ENCODE results near the gene MUC5B.
A peak's percentile ranks its signal among the peaks of the same experiment; 100 is the strongest.
"Not testable (repeated sequence)": the region's sequence is repeated elsewhere in the genome, so short reads cannot be mapped to it uniquely, and the experiment has no call there.

The MUC5B gene, protein sequence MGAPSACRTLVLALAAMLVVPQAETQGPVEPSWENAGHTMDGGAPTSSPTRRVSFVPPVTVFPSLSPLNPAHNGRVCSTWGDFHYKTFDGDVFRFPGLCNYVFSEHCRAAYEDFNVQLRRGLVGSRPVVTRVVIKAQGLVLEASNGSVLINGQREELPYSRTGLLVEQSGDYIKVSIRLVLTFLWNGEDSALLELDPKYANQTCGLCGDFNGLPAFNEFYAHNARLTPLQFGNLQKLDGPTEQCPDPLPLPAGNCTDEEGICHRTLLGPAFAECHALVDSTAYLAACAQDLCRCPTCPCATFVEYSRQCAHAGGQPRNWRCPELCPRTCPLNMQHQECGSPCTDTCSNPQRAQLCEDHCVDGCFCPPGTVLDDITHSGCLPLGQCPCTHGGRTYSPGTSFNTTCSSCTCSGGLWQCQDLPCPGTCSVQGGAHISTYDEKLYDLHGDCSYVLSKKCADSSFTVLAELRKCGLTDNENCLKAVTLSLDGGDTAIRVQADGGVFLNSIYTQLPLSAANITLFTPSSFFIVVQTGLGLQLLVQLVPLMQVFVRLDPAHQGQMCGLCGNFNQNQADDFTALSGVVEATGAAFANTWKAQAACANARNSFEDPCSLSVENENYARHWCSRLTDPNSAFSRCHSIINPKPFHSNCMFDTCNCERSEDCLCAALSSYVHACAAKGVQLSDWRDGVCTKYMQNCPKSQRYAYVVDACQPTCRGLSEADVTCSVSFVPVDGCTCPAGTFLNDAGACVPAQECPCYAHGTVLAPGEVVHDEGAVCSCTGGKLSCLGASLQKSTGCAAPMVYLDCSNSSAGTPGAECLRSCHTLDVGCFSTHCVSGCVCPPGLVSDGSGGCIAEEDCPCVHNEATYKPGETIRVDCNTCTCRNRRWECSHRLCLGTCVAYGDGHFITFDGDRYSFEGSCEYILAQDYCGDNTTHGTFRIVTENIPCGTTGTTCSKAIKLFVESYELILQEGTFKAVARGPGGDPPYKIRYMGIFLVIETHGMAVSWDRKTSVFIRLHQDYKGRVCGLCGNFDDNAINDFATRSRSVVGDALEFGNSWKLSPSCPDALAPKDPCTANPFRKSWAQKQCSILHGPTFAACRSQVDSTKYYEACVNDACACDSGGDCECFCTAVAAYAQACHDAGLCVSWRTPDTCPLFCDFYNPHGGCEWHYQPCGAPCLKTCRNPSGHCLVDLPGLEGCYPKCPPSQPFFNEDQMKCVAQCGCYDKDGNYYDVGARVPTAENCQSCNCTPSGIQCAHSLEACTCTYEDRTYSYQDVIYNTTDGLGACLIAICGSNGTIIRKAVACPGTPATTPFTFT (N-terminal part only)

DNA sequence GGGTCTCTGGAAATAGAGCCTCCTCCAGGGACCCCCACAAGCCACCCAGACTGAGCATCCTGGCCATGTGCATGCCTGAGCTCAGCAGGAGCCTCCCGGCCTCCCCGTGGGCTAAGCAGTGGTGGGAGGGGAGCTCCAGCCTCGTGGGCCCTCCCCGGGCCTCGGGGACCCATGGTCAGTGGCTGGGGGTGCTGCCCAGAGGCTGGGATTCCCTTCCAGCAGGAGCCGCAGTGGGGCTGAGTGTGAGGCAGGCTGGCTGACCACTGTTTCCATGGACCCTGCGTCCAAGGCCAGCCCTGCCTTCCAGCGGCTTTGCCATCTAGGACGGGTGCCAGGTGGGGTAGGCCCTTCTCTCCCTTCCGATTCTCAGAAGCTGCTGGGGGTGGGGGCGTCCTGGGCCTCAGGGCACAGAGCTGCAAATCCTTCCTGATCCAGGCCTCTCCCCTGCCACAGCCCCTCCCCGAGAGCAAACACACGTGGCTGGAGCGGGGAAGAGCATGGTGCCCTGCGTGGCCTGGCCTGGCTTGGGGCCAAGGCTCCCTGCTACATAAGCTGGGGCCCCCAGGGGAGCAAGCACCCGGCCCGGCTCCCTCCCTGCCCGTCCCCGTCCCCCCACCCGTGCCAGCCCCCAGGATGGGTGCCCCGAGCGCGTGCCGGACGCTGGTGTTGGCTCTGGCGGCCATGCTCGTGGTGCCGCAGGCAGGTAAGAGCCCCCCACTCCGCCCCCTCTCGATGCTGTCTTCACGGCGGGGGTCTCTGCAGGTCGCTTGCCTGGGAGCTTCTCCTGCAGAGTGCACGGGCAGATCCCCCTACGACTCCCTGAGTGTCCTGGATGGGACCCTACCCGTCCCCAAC, at the start of gene MUC5B:
TSS of gene MUC5B (plus strand) at position 576 of the 855 bp plus-strand sequence. CDS start at position 634, 58 bp downstream.
- no peak for DNase-seq

- DNase-seq: not testable (repeated sequence)
These were observed 49.5 kb upstream of the MUC5B start for GRCh38 chr11:1173396-1173795.

GRCh38 chr11:1174441-1175370, 48.2 kb upstream of the MUC5B start:
- no peak for DNase-seq

GRCh38 chr11:1175461-1176223, 47.2 kb upstream of the MUC5B start:
- DNase-seq: no peak

GRCh38 chr11:1176224-1177019, 46.4 kb upstream of the MUC5B start:
- no peak for DNase-seq

- DNase-seq: no peak
These were observed 45.7 kb upstream of the MUC5B start for GRCh38 chr11:1177020-1177770.

DNA sequence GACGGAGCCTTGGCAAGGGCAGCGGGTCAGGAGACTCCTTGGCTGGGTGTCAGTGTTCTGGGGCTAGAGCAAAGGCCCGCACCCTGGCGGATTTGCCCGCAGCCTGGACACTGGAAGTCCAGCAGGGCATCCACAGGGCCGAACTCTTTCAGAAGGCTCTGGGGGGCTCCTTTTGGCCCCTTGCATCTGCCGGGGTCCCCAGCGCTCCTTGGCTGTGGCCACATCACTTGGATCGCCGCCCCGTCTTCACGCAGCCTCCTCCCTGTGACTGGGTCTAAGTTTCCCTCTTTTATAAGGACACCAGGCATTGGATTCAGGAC, 45.1 kb upstream of the MUC5B start:
- DNase-seq: no peak

GRCh38 chr11:1178201-1178885, 44.5 kb upstream of the MUC5B start:
- no peak for DNase-seq

DNA sequence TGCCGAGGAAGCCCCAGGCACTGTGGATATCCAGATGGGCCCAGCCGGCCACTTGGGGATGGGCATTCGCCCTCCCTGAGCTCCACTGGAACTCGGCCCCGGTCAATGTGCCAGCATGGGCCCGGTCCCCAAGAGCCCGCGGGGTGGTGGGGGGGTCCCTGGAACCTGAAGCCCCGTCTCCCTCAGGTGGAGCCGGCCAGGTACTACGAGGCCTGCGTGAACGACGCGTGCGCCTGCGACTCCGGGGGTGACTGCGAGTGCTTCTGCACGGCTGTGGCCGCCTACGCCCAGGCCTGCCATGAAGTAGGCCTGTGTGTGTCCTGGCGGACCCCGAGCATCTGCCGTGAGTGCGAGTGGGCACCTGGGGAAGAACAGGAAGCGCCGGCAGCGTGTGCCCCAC, 44.0 kb upstream of the MUC5B start:
- no peak for DNase-seq

DNA sequence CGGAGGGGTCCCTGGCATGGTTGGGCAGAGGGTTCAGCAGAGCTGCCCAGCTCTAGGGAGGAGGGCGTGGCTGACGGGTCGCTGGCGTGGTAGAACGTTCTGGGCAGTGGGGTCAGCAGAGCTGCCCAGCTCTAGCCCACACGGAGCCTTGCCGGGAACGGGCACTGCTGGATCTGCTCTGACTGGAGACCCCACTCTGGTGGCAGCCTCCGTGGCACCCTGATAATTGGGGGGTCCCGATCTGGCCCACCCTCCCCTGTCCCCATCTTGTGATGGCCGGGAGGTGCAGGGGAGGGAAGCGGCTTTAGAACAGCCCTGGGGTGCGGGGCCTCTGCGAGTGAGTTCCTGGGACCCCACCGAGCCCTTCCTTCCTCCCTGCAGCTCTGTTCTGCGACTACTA, 43.2 kb upstream of the MUC5B start:
- DNase-seq: no peak

GRCh38 chr11:1180171-1180570, 42.7 kb upstream of the MUC5B start:
- no peak for DNase-seq

GRCh38 chr11:1180947-1181391, 41.9 kb upstream of the MUC5B start:
- DNase-seq: no peak

DNA sequence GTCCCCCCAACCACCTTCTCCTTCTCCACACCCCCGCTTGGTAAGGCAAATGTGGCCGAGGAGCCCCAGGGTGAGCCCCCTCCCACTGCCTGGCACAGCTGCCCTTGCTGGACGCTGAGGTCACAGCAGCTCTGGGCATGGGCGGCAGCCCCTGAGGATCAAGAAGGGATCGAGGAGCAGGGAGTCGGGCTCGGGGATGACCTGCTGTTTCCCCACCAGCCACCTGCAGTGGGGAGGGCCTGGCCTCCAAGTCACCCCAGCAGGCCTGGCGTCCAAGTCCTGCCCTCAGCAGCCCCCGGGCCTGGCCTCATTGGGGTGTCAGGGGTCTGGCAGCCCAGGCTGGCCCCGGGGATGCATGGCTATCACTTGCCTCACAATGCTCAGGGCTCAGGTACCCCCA, 41.4 kb upstream of the MUC5B start:
- DNase-seq: no peak

DNA sequence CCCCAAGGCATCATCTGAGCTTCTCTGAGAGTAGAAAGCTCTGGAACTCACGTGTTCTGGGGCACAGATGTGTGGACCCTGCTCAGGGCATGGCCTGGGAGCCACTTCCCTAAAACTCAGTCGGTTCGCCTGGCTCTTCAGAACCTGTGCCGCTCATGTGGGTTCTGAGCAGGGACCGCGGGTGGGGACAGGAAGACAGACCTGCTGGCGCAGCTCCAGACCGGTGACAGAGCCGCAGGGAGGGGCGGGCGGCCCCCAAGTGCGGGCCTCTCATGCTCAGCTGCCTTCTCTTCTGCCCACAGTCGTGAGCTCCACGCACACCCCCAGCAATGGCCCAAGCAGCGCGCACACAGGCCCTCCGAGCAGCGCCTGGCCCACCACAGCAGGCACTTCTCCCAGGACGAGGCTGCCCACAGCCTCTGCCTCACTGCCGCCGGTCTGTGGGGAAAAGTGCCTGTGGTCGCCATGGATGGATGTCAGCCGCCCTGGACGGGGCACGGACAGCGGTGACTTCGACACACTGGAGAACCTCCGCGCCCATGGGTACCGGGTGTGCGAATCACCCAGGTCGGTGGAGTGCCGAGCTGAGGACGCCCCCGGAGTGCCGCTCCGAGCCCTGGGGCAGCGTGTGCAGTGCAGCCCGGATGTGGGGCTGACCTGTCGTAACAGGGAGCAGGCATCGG, 40.9 kb upstream of the MUC5B start:
- DNase-seq: peak; percentile 14

DNA sequence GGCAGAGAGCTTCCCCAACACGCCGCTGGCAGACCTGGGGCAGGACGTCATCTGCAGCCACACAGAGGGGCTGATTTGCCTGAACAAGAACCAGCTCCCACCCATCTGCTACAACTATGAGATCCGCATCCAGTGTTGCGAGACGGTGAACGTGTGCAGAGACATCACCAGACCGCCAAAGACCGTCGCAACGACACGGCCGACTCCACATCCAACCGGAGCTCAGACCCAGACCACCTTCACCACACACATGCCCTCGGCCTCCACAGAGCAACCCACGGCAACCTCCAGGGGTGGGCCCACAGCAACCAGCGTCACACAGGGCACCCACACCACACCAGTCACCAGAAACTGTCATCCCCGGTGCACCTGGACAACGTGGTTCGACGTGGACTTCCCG, 38.7 kb upstream of the MUC5B start:
- not testable (repeated sequence) for DNase-seq

- DNase-seq: not testable (repeated sequence)
These were observed 34.3 kb upstream of the MUC5B start for GRCh38 chr11:1188451-1189130.

- not testable (repeated sequence) for DNase-seq
These were observed 33.0 kb upstream of the MUC5B start for GRCh38 chr11:1189816-1190215.

All from stimulated activated CD4-positive, alpha-beta T cell treated with anti-CD3 and anti-CD28 coated beads, Interleukin-15, amount 100 ng/mL, for 24 hours (primary cell).